HG03139 (cell line): ENCODE measurements around the gene ASB16.
"Not testable (repeated sequence)": the region's sequence is repeated elsewhere in the genome, so short reads cannot be mapped to it uniquely, and the experiment has no call there.

ENCODE experiments used
- ATAC-seq: cut with Tn5 transposase; IDR thresholded peaks from one replicate; pipeline ENCODE4 v1.9.1; 2021; ENCODE audit not compliant: unreplicated experiment

Gene ASB16

GRCh38 chr17:44146375-44147346 is 23.8 kb upstream of the ASB16 start:
- no peak for ATAC-seq

DNA sequence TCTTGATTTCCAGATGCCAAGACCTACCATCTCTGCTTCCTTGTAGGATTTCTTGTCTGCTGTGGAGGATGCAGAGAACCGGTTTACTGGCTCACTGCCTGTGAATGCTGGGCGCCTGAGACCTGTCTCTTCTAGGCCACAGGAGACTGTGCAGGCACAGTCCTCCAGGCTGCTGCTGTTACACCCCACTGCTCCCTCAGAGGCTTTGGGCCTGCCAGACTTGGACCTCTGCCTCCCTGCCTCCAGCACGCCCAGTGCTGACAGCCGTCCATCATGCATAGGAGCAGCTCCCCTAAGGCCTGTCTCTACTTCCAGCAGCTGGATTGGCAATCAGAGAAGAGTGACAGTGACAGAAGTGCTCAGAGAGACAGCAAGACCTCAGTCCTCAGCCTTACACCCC is 22.7 kb upstream of the ASB16 start:
- no peak for ATAC-seq

- not testable (repeated sequence) for ATAC-seq
These were observed 21.4 kb upstream of the ASB16 start for GRCh38 chr17:44149066-44149465.

DNA sequence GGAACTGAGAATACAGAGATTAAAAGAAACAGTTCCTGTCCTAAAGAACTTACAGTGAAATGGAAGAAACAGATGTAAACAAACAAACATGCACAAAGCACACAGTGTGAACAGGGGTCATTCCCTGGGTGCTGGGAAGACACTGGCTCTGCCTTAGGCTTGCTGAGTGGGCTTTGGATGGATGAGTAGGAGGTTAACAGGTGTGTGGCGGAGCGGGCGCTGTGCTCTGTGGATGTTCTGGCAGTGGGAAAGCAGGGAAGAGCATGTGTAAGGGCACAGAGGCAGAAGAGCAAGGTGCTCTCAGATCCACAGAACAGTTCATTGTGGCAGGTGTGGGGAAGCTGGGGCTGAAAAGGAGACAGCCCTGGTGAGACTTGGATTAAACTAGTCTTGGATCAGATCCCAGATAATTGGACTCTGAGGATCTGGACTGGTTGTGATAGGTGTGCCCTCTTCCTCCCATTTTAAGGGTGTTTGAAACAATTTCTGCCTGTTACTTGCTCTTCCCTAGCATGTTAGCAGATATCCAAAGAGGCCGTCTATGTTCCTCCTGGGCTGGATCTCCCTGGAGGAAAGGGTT is 20.7 kb upstream of the ASB16 start:
- ATAC-seq, result no peak

DNA sequence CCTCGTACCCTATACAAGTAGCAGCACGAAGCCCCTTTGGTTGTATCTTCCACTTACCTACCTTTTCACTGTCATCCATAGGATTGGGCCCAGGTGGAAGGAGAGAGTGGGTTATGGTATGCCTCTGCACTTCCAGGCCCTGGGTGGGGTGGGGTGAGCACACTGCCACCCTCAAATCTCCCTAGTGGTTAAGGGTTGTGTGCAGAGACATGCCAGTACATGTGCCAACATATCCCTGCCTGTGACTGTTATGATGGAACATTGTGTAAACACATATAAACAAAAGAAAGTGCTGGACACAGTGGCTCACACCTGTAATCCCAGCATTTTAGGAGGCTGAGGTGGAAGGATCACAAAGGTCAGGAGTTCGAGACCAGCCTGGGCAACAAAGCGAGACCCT is 17.6 kb upstream of the ASB16 start:
- no peak for ATAC-seq

DNA sequence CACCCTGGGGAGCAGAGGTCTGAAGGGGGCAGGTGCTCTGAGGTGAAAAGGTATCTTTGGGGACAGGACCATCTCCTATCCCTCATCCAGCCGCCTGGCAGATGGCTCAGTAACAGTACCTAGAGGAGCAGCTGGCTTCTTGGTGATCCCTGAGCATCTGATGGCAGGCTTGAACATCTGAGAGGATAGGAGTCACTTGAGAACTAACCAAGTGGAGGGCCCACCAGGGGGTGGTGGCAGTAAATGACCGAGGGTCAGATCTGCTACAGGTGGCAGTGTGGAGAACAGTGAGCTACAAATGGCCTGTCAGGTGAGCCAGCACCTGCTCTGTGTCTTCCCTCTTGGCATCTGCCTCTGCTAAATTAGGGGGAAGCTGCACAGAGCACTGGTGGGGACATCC is 15.0 kb upstream of the ASB16 start:
- no peak for ATAC-seq

- ATAC-seq, result no peak
These were observed 10.8 kb upstream of the ASB16 start for GRCh38 chr17:44159519-44160210.

- ATAC-seq, result no peak
These were observed 6.0 kb upstream of the ASB16 start for GRCh38 chr17:44164476-44164875.

DNA sequence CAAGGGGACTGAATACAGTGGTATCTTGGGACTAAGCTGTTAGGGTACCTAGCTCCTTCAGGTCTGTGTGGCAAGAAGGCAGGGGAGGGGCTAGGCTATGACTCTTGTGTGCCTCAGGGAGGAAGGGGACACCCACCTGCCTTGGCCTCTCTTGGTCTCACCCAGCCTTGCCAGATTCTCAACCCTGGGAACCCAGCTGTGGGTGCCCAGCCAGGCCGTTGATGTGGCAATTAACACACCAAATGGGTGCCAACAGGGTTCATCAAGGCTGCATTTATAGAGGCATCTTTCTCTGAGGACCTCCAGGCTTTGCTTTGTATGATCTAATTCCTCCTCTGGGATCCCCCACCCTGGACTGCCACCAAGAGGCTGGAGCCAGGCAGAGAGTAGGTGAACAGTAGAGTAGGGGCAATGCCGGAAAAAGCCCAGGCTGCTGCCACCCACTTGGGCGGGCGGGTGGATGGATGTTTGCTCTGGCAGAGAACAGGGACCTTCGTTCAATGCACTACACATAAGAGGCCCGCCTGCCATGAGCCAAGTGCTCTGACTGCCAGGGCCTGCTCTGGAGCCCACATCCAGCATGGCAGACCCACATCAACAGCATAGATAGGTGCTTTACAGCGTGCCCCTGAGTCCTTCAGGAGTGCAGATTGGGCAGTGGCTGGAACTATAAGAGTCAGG is 3.2 kb upstream of the ASB16 start:
- ATAC-seq, result no peak

DNA sequence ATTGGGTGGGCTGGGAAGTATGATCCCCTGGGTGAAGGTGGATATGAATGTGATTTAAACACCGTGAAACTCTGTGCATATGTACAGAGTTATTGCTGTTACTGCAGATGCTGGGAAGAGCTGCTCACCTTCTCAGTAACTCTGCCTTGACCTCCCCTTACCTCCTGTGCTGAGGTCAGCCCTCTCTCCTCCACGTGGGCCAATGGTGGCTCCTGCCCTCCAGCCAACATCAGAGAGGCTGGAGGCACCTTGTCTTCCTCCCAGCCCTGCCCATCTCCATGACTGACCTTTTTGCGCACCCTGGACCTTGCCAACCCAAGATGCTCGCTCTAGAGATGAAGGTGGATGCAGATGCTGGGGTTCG is 387 bp upstream of the ASB16 start:
- ATAC-seq, result no peak

- ATAC-seq, result no peak
These were observed 1.5 kb downstream of the ASB16 start for GRCh38 chr17:44171931-44172455.

DNA sequence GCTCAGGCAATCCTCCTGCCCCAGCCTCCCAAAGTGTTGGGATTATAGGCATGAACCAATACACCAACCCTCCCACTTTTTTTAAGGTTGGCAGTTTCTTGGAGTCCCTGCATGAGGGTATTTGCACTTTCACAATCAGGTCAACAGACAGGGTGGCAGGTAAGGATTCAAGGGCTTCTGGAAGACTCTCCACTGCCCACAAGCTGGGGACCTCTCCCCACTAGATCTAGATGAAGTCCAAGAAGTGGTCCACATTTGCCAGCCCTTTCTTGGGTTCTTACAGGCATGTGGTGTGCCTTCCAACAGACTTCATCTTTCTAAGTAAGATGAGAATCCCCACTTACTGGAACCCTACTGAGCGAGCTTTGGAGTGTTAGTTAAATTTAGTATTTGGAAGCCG is 3.9 kb downstream of the ASB16 start:
- ATAC-seq, result no peak

DNA sequence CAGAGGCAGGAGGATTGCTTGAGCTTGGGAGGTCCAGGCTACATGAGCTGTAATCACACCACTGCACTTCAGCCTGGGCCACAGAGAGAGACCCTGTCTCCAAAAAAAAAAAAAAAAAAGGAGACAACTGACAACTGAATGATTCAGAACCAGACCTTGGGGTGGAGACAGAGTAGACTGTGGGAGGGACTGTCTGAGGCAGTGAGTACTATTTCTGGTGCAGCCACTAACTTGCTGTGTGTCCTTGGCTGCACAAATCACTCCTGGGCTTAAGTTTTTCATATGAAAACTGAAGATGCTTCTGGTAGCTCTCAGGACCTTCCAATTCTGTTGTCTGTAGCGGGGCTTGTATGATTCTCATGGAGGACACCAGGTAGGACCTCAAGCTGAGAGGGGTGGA is 5.8 kb downstream of the ASB16 start:
- ATAC-seq, result no peak

GRCh38 chr17:44176671-44177501 is 6.4 kb downstream of the ASB16 start:
- ATAC-seq, result no peak

DNA sequence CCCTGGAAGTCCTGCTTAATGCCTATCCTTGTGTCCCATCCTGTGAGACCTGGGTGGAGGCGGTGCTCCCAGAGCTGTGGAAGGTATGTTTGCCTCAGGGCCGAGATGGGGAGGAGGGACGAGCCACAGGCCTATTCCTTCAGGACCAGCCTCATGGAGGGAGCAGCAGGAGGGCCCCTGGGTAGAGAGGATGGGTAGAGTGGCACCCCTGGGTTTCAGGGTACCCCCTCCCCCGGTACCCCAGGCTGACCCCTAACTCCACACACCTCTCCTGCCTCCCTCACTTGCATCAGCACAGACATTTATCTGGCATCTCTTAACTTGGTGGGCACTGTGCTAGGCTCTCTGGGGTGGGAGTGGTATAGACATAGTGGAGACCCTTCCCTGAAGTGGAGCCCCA is 7.1 kb downstream of the ASB16 start:
- ATAC-seq, result no peak

- no peak for ATAC-seq
These were observed 7.6 kb downstream of the ASB16 start for GRCh38 chr17:44178133-44178532.

GRCh38 chr17:44183024-44183423 is 12.5 kb downstream of the ASB16 start:
- ATAC-seq, result no peak

- no peak for ATAC-seq
These were observed 13.8 kb downstream of the ASB16 start for GRCh38 chr17:44184212-44184810.

DNA sequence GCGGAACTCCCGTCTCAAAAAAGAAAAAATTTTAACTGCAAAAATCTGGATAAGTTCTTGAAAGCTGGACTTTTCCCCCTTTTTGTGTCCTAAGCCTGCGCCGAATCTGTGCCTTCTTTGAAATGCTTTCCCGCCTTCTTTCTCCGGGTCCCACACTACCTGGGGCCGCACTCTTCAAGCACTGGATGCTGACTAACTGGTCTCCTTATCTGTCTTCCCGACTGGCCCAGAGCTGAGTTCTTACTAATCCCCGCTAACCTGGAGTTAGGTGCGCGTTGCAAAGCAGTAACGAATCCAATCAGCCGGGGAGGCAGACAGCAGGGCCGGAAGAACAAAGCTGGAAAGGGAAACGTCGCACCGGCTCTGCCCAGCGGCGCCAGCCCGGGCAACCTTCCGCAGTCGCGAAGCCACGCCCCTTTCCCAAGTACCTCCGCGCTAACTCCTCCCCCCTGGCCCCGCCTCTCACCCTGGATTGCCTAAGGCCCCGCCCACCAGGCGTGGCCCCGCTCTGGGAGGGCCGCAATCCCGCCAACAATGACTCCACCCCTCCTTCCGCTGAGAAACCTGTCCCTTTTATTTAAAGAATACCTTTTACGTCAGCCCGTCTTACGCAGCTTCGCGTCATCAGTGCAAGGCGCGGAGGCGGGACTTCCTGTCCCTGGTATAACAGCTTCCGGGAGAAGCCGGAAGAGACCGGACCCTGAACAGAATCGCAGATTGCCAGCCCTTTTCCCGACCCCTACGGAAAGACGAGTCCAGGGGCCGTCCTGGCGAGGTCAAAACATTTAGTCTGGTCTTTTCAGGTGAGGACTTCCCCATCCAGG is 16.0 kb downstream of the ASB16 start, which contains the start of gene TMUB2:
TSS of gene TMUB2 (plus strand) at position 666 of the 824 bp plus-strand sequence. CDS start 737 bp downstream, outside the sequence.
- ATAC-seq, result peak; percentile 84
